ENCODE results near the gene ZNF337.

Gene ZNF337
- 23.5 to 40.1 (median 34.9) reads per million in 3 donors for total RNA-seq

GRCh38 chr20:25696371-25697131, at the start of gene ZNF337:
Gene ZNF337, minus strand, starts transcription at chr20:25696853. Its CDS starts 10,436 bp downstream, at chr20:25686417.
- peak; percentile 82 to 88 (median 87) for DNase-seq
- Histone ChIP-seq H3K9me3 (ENCODE audit: control insufficient read depth, low read length) (no peaks in the 10 kb centered on the region), H3K27ac (ENCODE audit: insufficient read depth, low read length, poor library complexity, severe bottlenecking) (peak within 1 kb of the TSS; percentile 76), H3K36me3 (ENCODE audit: control insufficient read depth, insufficient read depth, low read length) (no peaks in the 10 kb centered on the region), H3K4me3 (ENCODE audit: insufficient read depth, low read depth, low read length, poor library complexity, severe bottlenecking) (peak within 1 kb of the TSS; percentile 95), H3K27me3 (replicated peaks; ENCODE audit: control insufficient read depth, insufficient read depth, low read length, poor library complexity, severe bottlenecking) (no peaks in the 10 kb centered on the region), H3K4me1 (ENCODE audit: control insufficient read depth, insufficient read depth, low read length, poor library complexity, severe bottlenecking) (peaks cover 8% of the 10 kb centered on the region)

- H3K27ac ChIP-seq (ENCODE audit: insufficient read depth, low read length, poor library complexity, severe bottlenecking) = no peak overlapping the region
- peaks cover 3% of the 10 kb centered on the region for H3K4me1 ChIP-seq (ENCODE audit: control insufficient read depth, insufficient read depth, low read length, poor library complexity, severe bottlenecking)
- no peak for DNase-seq
- no peaks in the 10 kb centered on the region for H3K27me3 ChIP-seq (replicated peaks; ENCODE audit: control insufficient read depth, insufficient read depth, low read length, poor library complexity, severe bottlenecking)
- no peaks in the 10 kb centered on the region for H3K9me3 ChIP-seq (ENCODE audit: control insufficient read depth, low read length)
- H3K4me3 ChIP-seq (ENCODE audit: insufficient read depth, low read depth, low read length, poor library complexity, severe bottlenecking) = no peak overlapping the region
- H3K36me3 ChIP-seq (ENCODE audit: control insufficient read depth, insufficient read depth, low read length) = no peaks in the 10 kb centered on the region
Measured at GRCh38 chr20:25745738-25746137, 49.1 kb upstream of the ZNF337 start.

GRCh38 chr20:25745100-25745499, 48.4 kb upstream of the ZNF337 start:
- Histone ChIP-seq H3K4me1 (ENCODE audit: control insufficient read depth, insufficient read depth, low read length, poor library complexity, severe bottlenecking) (peaks cover 2% of the 10 kb centered on the region), H3K27ac (ENCODE audit: insufficient read depth, low read length, poor library complexity, severe bottlenecking) (no peak overlapping the region), H3K4me3 (ENCODE audit: insufficient read depth, low read depth, low read length, poor library complexity, severe bottlenecking) (no peak overlapping the region), H3K27me3 (replicated peaks; ENCODE audit: control insufficient read depth, insufficient read depth, low read length, poor library complexity, severe bottlenecking) (no peaks in the 10 kb centered on the region), H3K36me3 (ENCODE audit: control insufficient read depth, insufficient read depth, low read length) (no peaks in the 10 kb centered on the region), H3K9me3 (ENCODE audit: control insufficient read depth, low read length) (no peaks in the 10 kb centered on the region)
- DNase-seq = no peak

DNA sequence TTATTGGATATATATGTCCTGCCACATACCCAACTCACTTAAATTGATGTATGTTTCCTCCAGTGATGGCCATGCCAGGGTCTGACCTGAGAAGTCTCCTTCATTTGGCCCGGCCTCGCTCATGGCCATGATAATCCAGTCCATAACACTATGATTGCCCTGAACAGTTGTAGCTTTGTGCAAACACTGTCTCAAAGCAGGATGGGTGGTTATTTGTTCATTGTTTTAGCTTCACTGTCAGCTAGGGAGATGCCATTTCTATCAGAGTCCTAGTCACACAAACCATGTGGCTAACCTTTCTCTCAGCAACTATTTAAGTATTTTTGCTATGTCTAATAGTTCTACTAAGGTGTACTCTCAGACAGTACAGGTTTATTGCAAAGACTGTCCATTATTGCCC, 47.6 kb upstream of the ZNF337 start:
- Histone ChIP-seq H3K4me3 (ENCODE audit: insufficient read depth, low read depth, low read length, poor library complexity, severe bottlenecking) (no peak overlapping the region), H3K36me3 (ENCODE audit: control insufficient read depth, insufficient read depth, low read length) (no peaks in the 10 kb centered on the region), H3K9me3 (ENCODE audit: control insufficient read depth, low read length) (no peaks in the 10 kb centered on the region), H3K4me1 (ENCODE audit: control insufficient read depth, insufficient read depth, low read length, poor library complexity, severe bottlenecking) (peaks cover 8% of the 10 kb centered on the region), H3K27me3 (replicated peaks; ENCODE audit: control insufficient read depth, insufficient read depth, low read length, poor library complexity, severe bottlenecking) (no peaks in the 10 kb centered on the region), H3K27ac (ENCODE audit: insufficient read depth, low read length, poor library complexity, severe bottlenecking) (no peak overlapping the region)
- no peak for DNase-seq

DNA sequence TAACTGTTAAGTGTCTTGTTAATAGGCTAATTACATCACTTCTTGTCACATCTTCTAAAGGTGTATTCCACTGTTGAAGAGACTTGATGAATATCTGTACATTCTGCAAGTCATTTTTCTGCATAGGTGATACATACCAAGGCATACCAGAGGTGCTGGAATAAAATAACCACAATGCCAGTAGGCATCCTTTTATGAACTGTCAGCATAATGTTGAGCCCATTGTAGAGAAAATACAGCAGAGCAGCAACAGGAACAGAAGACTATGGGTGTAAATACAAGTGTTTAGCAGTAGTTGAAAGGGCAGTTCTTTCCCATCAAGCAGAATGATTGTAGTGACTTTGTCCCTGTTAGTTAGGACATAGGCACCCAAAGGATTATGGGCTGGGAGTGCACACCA, 44.4 kb upstream of the ZNF337 start:
- no peaks in the 10 kb centered on the region for H3K27me3 ChIP-seq (replicated peaks; ENCODE audit: control insufficient read depth, insufficient read depth, low read length, poor library complexity, severe bottlenecking)
- no peaks in the 10 kb centered on the region for H3K36me3 ChIP-seq (ENCODE audit: control insufficient read depth, insufficient read depth, low read length)
- no peak overlapping the region for H3K27ac ChIP-seq (ENCODE audit: insufficient read depth, low read length, poor library complexity, severe bottlenecking)
- peaks cover 8% of the 10 kb centered on the region for H3K4me1 ChIP-seq (ENCODE audit: control insufficient read depth, insufficient read depth, low read length, poor library complexity, severe bottlenecking)
- H3K4me3 ChIP-seq (ENCODE audit: insufficient read depth, low read depth, low read length, poor library complexity, severe bottlenecking) = no peak overlapping the region
- no peak for DNase-seq
- H3K9me3 ChIP-seq (ENCODE audit: control insufficient read depth, low read length) = no peaks in the 10 kb centered on the region

GRCh38 chr20:25739615-25740320, 43.1 kb upstream of the ZNF337 start:
- no peak for DNase-seq
- no peaks in the 10 kb centered on the region for H3K9me3 ChIP-seq (ENCODE audit: control insufficient read depth, low read length)
- no peaks in the 10 kb centered on the region for H3K36me3 ChIP-seq (ENCODE audit: control insufficient read depth, insufficient read depth, low read length)
- no peaks in the 10 kb centered on the region for H3K27me3 ChIP-seq (replicated peaks; ENCODE audit: control insufficient read depth, insufficient read depth, low read length, poor library complexity, severe bottlenecking)
- no peak overlapping the region for H3K27ac ChIP-seq (ENCODE audit: insufficient read depth, low read length, poor library complexity, severe bottlenecking)
- no peak overlapping the region for H3K4me3 ChIP-seq (ENCODE audit: insufficient read depth, low read depth, low read length, poor library complexity, severe bottlenecking)
- peaks cover 8% of the 10 kb centered on the region for H3K4me1 ChIP-seq (ENCODE audit: control insufficient read depth, insufficient read depth, low read length, poor library complexity, severe bottlenecking)

DNA sequence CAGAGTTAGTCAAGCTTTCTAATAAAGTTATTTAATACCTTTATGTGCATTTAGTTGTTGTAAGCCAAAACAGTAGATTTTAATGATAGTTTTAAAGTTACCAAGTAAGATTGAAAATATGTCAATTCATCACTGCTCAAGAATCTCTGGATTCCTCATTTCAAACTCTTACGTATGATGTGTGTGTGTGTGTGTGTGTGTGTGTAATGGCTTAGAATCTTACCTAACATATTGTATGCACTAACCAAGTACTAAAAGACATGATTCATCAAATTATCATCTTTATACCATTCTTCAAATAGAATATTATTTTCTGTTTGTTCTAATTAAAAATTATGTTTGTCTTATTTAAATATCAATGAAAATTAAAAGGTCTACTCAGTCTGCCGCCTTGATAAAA, 41.5 kb upstream of the ZNF337 start:
- no peak for DNase-seq
- no peaks in the 10 kb centered on the region for H3K36me3 ChIP-seq (ENCODE audit: control insufficient read depth, insufficient read depth, low read length)
- no peaks in the 10 kb centered on the region for H3K27me3 ChIP-seq (replicated peaks; ENCODE audit: control insufficient read depth, insufficient read depth, low read length, poor library complexity, severe bottlenecking)
- no peak overlapping the region for H3K4me3 ChIP-seq (ENCODE audit: insufficient read depth, low read depth, low read length, poor library complexity, severe bottlenecking)
- no peak overlapping the region for H3K27ac ChIP-seq (ENCODE audit: insufficient read depth, low read length, poor library complexity, severe bottlenecking)
- H3K9me3 ChIP-seq (ENCODE audit: control insufficient read depth, low read length) = no peaks in the 10 kb centered on the region
- H3K4me1 ChIP-seq (ENCODE audit: control insufficient read depth, insufficient read depth, low read length, poor library complexity, severe bottlenecking) = peaks cover 8% of the 10 kb centered on the region

- Histone ChIP-seq H3K9me3 (ENCODE audit: control insufficient read depth, low read length) (no peaks in the 10 kb centered on the region), H3K4me3 (ENCODE audit: insufficient read depth, low read depth, low read length, poor library complexity, severe bottlenecking) (no peak overlapping the region), H3K27me3 (replicated peaks; ENCODE audit: control insufficient read depth, insufficient read depth, low read length, poor library complexity, severe bottlenecking) (no peaks in the 10 kb centered on the region)
Measured at GRCh38 chr20:25733903-25734302, 37.2 kb upstream of the ZNF337 start.

DNA sequence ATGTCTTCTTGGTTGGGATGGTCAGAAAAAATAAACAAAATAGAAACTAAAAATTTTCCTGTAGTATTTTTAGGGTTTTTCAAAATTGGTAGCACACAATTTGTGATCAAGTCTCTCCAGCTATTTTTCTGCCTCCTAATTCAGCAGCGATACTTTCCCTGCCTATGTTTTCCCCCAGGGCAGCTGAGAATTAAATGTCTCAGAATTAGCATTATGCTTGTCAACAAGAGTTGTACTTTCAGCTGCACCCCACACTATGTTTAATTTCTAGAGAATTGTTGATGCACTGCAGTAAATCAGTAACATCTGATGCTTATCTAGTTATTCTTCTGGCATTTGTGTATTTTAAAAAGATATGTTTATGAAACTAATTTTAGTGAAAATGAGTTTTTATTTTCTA, 34.2 kb upstream of the ZNF337 start:
- no peaks in the 10 kb centered on the region for H3K27me3 ChIP-seq (replicated peaks; ENCODE audit: control insufficient read depth, insufficient read depth, low read length, poor library complexity, severe bottlenecking)
- no peaks in the 10 kb centered on the region for H3K4me1 ChIP-seq (ENCODE audit: control insufficient read depth, insufficient read depth, low read length, poor library complexity, severe bottlenecking)
- H3K9me3 ChIP-seq (ENCODE audit: control insufficient read depth, low read length) = no peaks in the 10 kb centered on the region
- H3K36me3 ChIP-seq (ENCODE audit: control insufficient read depth, insufficient read depth, low read length) = no peaks in the 10 kb centered on the region
- H3K27ac ChIP-seq (ENCODE audit: insufficient read depth, low read length, poor library complexity, severe bottlenecking) = no peak overlapping the region
- no peak for DNase-seq
- no peak overlapping the region for H3K4me3 ChIP-seq (ENCODE audit: insufficient read depth, low read depth, low read length, poor library complexity, severe bottlenecking)

More at GRCh38 chr20:25733903-25734302, 37.2 kb upstream of the ZNF337 start:
- no peaks in the 10 kb centered on the region for H3K4me1 ChIP-seq (ENCODE audit: control insufficient read depth, insufficient read depth, low read length, poor library complexity, severe bottlenecking)
- no peak overlapping the region for H3K27ac ChIP-seq (ENCODE audit: insufficient read depth, low read length, poor library complexity, severe bottlenecking)
- DNase-seq = no peak
- H3K36me3 ChIP-seq (ENCODE audit: control insufficient read depth, insufficient read depth, low read length) = no peaks in the 10 kb centered on the region

DNA sequence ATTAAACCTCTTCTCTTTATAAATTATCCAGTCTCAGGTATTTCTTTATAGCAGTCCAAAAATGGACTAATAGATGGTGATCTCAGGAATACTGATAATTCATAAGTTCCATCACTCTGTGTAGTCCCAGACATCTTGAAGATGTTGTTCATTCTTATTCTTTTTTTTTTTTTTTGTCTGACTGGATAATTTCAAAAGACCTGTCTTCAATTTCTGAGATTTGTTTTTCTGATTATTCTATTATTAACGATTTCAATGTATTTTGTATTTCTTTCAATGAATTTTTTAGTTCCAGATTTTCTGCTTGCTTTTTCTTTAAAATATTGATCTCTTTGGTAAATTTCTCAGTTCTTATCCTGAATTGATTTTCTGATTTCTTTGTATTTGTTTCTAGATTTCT, 29.7 kb upstream of the ZNF337 start:
- Histone ChIP-seq H3K27me3 (replicated peaks; ENCODE audit: control insufficient read depth, insufficient read depth, low read length, poor library complexity, severe bottlenecking) (no peaks in the 10 kb centered on the region), H3K36me3 (ENCODE audit: control insufficient read depth, insufficient read depth, low read length) (no peaks in the 10 kb centered on the region), H3K9me3 (ENCODE audit: control insufficient read depth, low read length) (no peaks in the 10 kb centered on the region), H3K4me3 (ENCODE audit: insufficient read depth, low read depth, low read length, poor library complexity, severe bottlenecking) (no peak overlapping the region), H3K27ac (ENCODE audit: insufficient read depth, low read length, poor library complexity, severe bottlenecking) (no peak overlapping the region), H3K4me1 (ENCODE audit: control insufficient read depth, insufficient read depth, low read length, poor library complexity, severe bottlenecking) (no peaks in the 10 kb centered on the region)
- no peak for DNase-seq

Data from effector memory CD4-positive, alpha-beta T cell (primary cell).